Dedifferentiated amniotic fluid mesenchymal stem cell (primary cell): ENCODE data around the gene SLC22A7.
A peak's percentile ranks its signal among the peaks of the same experiment; 100 is the strongest.

ENCODE experiments used
- DNase-seq: peaks from one replicate; pipeline ENCODE4 v3.0.0-alpha.2; 2016; ENCODE audit errors: extremely low spot score

The SLC22A7 gene

GRCh38 chr6:43297644-43298564 is at the start of gene SLC22A7:
Gene SLC22A7, plus strand, starts transcription at chr6:43298260. Its CDS starts 99 bp downstream, at chr6:43298359.
- no peak for DNase-seq

- no peak for DNase-seq
Measured at GRCh38 chr6:43248791-43249190, 49.3 kb upstream of the SLC22A7 start.

GRCh38 chr6:43250992-43251373 is 47.1 kb upstream of the SLC22A7 start:
- no peak for DNase-seq

- DNase-seq: no peak
Measured at GRCh38 chr6:43253401-43253800, 44.7 kb upstream of the SLC22A7 start.

- DNase-seq: no peak
Measured at GRCh38 chr6:43254138-43254817, 43.8 kb upstream of the SLC22A7 start.

- no peak for DNase-seq
Measured at GRCh38 chr6:43254846-43255245, 43.2 kb upstream of the SLC22A7 start.

- no peak for DNase-seq
Measured at GRCh38 chr6:43255408-43256054, 42.5 kb upstream of the SLC22A7 start.

- no peak for DNase-seq
Measured at GRCh38 chr6:43256670-43257366, 41.2 kb upstream of the SLC22A7 start.

- DNase-seq: no peak
Measured at GRCh38 chr6:43257367-43258145, 40.5 kb upstream of the SLC22A7 start.

- DNase-seq: no peak
Measured at GRCh38 chr6:43258180-43258579, 39.9 kb upstream of the SLC22A7 start.

GRCh38 chr6:43258807-43259686 is 39.0 kb upstream of the SLC22A7 start:
- DNase-seq: no peak

- no peak for DNase-seq
Measured at GRCh38 chr6:43260791-43261190, 37.3 kb upstream of the SLC22A7 start.

GRCh38 chr6:43261198-43261597 is 36.9 kb upstream of the SLC22A7 start:
- no peak for DNase-seq

- DNase-seq: no peak
Measured at GRCh38 chr6:43262000-43262779, 35.9 kb upstream of the SLC22A7 start.

- no peak for DNase-seq
Measured at GRCh38 chr6:43262780-43263313, 35.2 kb upstream of the SLC22A7 start.

- DNase-seq: peak; percentile 53
Measured at GRCh38 chr6:43263314-43264178, 34.5 kb upstream of the SLC22A7 start.

GRCh38 chr6:43264599-43265145 is 33.4 kb upstream of the SLC22A7 start:
- DNase-seq: no peak

- no peak for DNase-seq
Measured at GRCh38 chr6:43265564-43265963, 32.5 kb upstream of the SLC22A7 start.
